Stomach (tissue), 9 donors: ENCODE measurements around the gene AGER. TPM values are rescaled to one million over a fixed set of nuclear protein-coding genes. Genes with fewer than 3 reads are reported as not detected.

Source experiments
- DNase-seq, 2 donors: peaks; one replicate each; pipeline versions ENCODE4 v3.0.0 to v3.0.0-alpha.2; 2013 to 2019
- H3K27ac ChIP-seq, 5 donors: fragments of 200-600 bp in 4 of 5; sonication (generic) in 4 of 5; one replicate each; pipeline ENCODE4 v1.5.1; 2013 to 2019; ENCODE audit warnings: mild to moderate bottlenecking in 1 of 5, moderate library complexity in 1 of 5
- H3K27me3 ChIP-seq, 3 donors: fragments of 200-600 bp; sonication (generic); one replicate each; pipeline ENCODE4 v1.5.1; 2017 to 2019; ENCODE audit warnings: mixed run types in 1 of 3
- H3K36me3 ChIP-seq, 4 donors: fragments of 200-600 bp; sonication (generic); 1 replicate in 3 of 4; 2 replicates in 1 of 4; pipeline ENCODE4 v1.5.1; 2016 to 2019
- H3K4me1 ChIP-seq, 4 donors: fragments of 200-600 bp; sonication (generic); one replicate each; pipeline ENCODE4 v1.5.1; 2016 to 2019
- H3K4me3 ChIP-seq, 4 donors: fragments of 200-600 bp; sonication (generic) in 3 of 4; one replicate each; pipeline ENCODE4 v1.5.1; 2016 to 2019; ENCODE audit warnings: mild to moderate bottlenecking in 1 of 4
- H3K9me3 ChIP-seq, 4 donors: fragments of 200-600 bp; sonication (generic); one replicate each; pipeline ENCODE4 v1.5.1; 2016 to 2019
- EP300 ChIP-seq: sonication (generic); formaldehyde crosslinking; IDR thresholded peaks from one replicate; pipeline ENCODE4 v1.6.1; 2017; ENCODE audit warnings: antibody characterized with exemption
- POLR2A ChIP-seq, 4 donors: fragments of 450-650 bp; IDR thresholded peaks; one replicate each; pipeline ENCODE4 v1.6.1; 2016; ENCODE audit warnings: antibody characterized with exemption in 4 of 4, control low read depth in 2 of 4, mild to moderate bottlenecking in 1 of 4, moderate library complexity in 1 of 4
- POLR2AphosphoS5 ChIP-seq, 3 donors: sonication (generic); formaldehyde crosslinking; IDR thresholded peaks; one replicate each; pipeline ENCODE4 v1.6.1; 2016; ENCODE audit warnings: antibody characterized with exemption in 3 of 3
- WGBS, 5 donors: extraction: QIAGEN DNeasy Blood & Tissue Kit in 3 of 5; methylation state at CpG; one replicate each; pipeline versions ENCODE4 v1.1.5 to v1.1.7; 2013 to 2018; 5-methylcytosine and 5-hydroxymethylcytosine counted together
- intact Hi-C: fragments of 100-400 bp; cut with DNase I; formaldehyde crosslinking; loops from one replicate; pipeline ENCODE4 v1.15.1; 2023; ENCODE audit warnings: low total_unique reads
- polyA plus RNA-seq, 3 donors: library from polyadenylated mRNA; stranded (reverse); fragments of 200-250 nt; gene quantifications; one replicate each; pipeline ENCODE4 v1.2.3, GENCODE V29; 2013
- total RNA-seq, 5 donors: library from RNA; depleted of rRNA; stranded (reverse); fragments of >200 nt; gene quantifications; one replicate each; pipeline versions ENCODE4 v1.1.0 to v1.2.3, GENCODE V29; 2014 to 2016
- TF ChIP-seq, protein P1 (sequence below), 7 experiments: fragments of 450-650 bp in 4 of 7; fragments of 200-600 bp in 3 of 7; sonication (generic) in 3 of 7; IDR thresholded peaks; one replicate each; pipeline ENCODE4 v1.5.1; 2016 to 2019; ENCODE audit warnings: antibody characterized with exemption in 7 of 7, control low read depth in 2 of 7, mild to moderate bottlenecking in 1 of 7
- donor health status: healthy with polysubstance abuse.
- donor health status: Bipolar disorder and iron deficiency.
- donor health status: healthy.

AGER gene
- total and polyA plus RNA-seq, 8 donors = 0.87 to 35.6 (median 14.9) TPM

DNA sequence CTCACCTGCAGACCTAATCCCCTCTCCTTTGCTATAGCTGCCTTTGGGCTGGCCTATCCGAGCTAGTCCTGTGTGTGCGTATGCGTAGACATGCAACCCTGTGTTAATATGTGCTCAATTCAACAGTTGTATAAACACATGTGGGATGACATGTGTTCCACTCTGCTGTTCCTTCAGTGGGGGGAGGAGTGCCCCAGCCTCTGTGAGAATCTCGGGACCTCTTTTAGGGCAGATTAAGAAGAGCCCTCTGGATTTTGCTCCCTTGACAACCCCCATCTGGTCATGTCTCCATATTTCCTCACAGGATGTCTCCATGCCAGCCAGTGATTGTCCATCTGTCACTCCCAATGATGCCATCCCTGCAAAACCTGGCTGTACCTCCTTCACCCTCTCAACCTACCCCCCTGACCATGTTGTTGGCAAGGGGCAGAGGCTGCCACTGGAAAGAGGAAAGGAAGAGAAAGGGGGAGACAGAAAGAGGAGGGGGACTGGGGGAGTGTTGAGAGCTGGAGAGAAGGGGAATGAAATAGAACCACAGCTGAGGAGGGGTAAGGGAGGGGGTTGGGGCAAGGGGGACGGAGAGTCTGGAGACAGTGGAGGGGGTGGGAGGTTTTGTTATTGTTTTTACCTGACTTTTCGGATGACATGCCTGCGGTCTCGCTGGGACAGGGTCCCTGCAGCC lies 32.7 kb downstream of the AGER start:
- WGBS, 5 donors = 43 to 69% (median 61%) methylated on average over 6 to 8 of the region's 8 CpGs
- Histone ChIP-seq H3K9me3 (no peaks in the 10 kb centered on the region), H3K27ac (peak overlapping the region in 4 of 5 donors; percentile 88 to 94 (median 94)), H3K4me1 (peaks cover 37 to 71% (median 63%) of the 10 kb centered on the region in 4 donors), H3K36me3 (peaks cover 3 to 21% (median 13%) of the 10 kb centered on the region in 4 donors), H3K4me3 (peak overlapping the region; percentile 59 to 87 (median 78)), H3K27me3 (peaks cover 0 to 34% (median 0%) of the 10 kb centered on the region in 3 donors)
- TF ChIP-seq, protein P1, sequence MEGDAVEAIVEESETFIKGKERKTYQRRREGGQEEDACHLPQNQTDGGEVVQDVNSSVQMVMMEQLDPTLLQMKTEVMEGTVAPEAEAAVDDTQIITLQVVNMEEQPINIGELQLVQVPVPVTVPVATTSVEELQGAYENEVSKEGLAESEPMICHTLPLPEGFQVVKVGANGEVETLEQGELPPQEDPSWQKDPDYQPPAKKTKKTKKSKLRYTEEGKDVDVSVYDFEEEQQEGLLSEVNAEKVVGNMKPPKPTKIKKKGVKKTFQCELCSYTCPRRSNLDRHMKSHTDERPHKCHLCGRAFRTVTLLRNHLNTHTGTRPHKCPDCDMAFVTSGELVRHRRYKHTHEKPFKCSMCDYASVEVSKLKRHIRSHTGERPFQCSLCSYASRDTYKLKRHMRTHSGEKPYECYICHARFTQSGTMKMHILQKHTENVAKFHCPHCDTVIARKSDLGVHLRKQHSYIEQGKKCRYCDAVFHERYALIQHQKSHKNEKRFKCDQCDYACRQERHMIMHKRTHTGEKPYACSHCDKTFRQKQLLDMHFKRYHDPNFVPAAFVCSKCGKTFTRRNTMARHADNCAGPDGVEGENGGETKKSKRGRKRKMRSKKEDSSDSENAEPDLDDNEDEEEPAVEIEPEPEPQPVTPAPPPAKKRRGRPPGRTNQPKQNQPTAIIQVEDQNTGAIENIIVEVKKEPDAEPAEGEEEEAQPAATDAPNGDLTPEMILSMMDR (IDR thresholded peaks at IDR 0.05) = no peak
- TF ChIP-seq POLR2AphosphoS5 (IDR thresholded peaks at IDR 0.05) (no peak), EP300 (no peak), POLR2A (IDR thresholded peaks at IDR 0.05) (no peak)
- intact Hi-C loops = loop anchor here (5.0 kb wide), 1 partner anchor 34 kb away; no protein-coding TSS in a partner anchor
- DNase-seq = peak in 1 of 2 donors; percentile 38

DNA sequence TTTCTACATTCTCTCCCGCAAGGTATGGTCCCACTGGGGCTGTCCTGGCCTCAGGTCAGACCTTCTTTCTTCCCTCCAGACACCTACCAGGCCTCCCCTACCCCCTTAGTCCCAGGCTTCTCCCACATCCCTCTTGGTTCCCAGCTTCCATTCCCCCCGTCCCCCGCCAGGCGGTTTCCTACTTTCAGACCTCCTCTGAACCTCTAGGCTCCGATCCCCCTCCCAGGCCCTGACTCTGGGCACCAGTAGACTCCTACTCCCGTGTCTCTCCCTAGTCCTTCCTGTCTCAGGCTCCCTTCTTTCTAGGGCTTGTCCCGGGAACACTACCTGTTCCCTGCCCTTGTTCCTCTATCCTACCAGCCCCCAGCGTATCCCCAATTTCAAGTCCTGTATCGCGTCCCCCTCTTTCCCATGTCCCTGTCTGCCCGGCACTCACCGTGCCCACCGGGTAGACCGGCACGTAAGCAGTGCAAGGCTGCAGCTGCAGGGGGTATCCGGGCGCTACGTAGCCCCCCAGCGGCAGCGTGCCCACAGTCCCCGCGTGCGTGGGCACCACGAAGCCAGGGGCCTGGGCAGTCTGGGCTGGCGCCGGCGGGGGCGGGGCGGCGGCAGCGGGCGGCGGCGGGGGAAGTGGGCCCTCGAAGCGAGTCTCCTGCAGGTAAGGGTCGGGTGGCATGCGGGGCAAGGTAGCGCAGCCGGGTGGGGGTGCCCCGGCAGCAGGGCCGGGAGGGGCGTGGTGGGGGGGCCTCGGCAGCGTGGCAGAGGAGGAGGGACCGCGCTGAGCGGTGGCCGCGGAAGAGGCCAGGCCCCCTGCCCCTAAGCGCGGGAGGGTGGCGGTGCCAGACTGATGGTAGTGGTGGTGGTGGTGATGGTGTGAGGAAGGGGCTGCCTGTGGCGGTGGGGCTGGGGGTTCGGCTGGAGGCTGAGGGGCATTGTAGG lies 33.9 kb downstream of the AGER start:
- no peak for DNase-seq
- H3K4me3 ChIP-seq = peak overlapping the region; percentile 59 to 87 (median 78)
- H3K27ac ChIP-seq = peak overlapping the region in 3 of 5 donors; percentile 5 to 94 (median 93)
- intact Hi-C loops = loop anchor here (5.0 kb wide), 1 partner anchor 33 kb away; no protein-coding TSS in a partner anchor
- WGBS, 5 donors = 52 to 63% (median 59%) methylated on average over 40 to 55 of the region's 55 CpGs
- peaks cover 27 to 60% (median 52%) of the 10 kb centered on the region in 4 donors for H3K4me1 ChIP-seq
- H3K9me3 ChIP-seq = no peaks in the 10 kb centered on the region
- peaks cover 0 to 34% (median 0%) of the 10 kb centered on the region in 3 donors for H3K27me3 ChIP-seq
- H3K36me3 ChIP-seq = peaks cover 0 to 13% (median 5%) of the 10 kb centered on the region in 4 donors
- TF ChIP-seq, protein P1 (IDR thresholded peaks at IDR 0.05) = no peak
- no peak for TF ChIP-seq POLR2AphosphoS5 (IDR thresholded peaks at IDR 0.05)
- TF ChIP-seq POLR2A (IDR thresholded peaks at IDR 0.05) = no peak
- TF ChIP-seq EP300 = no peak

DNA sequence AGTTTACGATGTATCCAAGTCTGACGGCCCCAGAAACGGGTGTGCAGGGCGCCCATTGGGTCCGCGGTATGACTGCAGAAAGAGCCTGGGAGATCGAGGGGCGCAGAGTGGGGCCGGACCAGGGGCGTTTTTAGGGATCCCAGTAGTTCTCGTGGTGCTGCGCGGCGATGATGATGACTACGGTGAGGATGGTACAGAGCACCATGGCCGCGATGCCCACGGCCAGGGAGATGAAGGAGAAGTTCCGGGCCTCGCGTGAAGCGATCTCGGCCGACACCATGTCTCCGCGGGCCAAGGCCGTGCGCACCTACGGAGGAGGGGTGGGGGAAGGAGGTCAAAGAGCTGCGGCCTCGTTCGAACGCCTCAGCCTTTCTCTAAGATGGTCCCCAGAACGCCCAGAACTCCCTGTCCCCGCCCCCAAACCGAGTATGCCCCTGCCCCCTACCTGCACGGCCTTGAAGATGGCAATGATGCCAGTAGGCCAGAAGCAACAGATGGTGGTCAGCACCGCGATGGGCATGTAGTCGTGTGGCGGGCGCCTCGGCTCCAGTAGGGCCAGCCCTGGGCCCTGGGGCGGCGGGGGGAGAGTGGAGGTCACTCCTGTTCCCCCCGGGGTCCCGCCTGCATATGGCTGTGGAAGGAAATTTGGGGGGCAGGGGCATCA lies 34.8 kb downstream of the AGER start:
- Histone ChIP-seq H3K27ac (no peak overlapping the region), H3K36me3 (peaks cover 0 to 13% (median 5%) of the 10 kb centered on the region in 4 donors), H3K4me3 (peak overlapping the region; percentile 32 to 44 (median 40)), H3K4me1 (peaks cover 22 to 57% (median 45%) of the 10 kb centered on the region in 4 donors), H3K9me3 (no peaks in the 10 kb centered on the region), H3K27me3 (peaks cover 0 to 34% (median 0%) of the 10 kb centered on the region in 3 donors)
- WGBS, 5 donors = 52 to 65% (median 57%) methylated on average over 38 to 47 of the region's 47 CpGs
- peak in 1 of 2 donors; percentile 17 for DNase-seq
- no peak for TF ChIP-seq POLR2AphosphoS5 (IDR thresholded peaks at IDR 0.05)
- TF ChIP-seq, protein P1 (IDR thresholded peaks at IDR 0.05) = no peak
- no peak for TF ChIP-seq EP300
- TF ChIP-seq POLR2A (IDR thresholded peaks at IDR 0.05) = no peak
- intact Hi-C loops = no loop called here
